Stimulated activated CD4-positive, alpha-beta T cell treated with anti-CD3 and anti-CD28 coated beads, Interleukin-15, amount 100 ng/mL, for 24 hours (primary cell): ENCODE measurements around the gene DRICH1.
A peak's percentile ranks its signal among the peaks of the same experiment; 100 is the strongest.
"Not testable (repeated sequence)": the region's sequence is repeated elsewhere in the genome, so short reads cannot be mapped to it uniquely, and the experiment has no call there.

Experiments used
- DNase-seq: peaks from one replicate; pipeline ENCODE4 v3.0.0-alpha.2; 2020

Gene DRICH1

DNA sequence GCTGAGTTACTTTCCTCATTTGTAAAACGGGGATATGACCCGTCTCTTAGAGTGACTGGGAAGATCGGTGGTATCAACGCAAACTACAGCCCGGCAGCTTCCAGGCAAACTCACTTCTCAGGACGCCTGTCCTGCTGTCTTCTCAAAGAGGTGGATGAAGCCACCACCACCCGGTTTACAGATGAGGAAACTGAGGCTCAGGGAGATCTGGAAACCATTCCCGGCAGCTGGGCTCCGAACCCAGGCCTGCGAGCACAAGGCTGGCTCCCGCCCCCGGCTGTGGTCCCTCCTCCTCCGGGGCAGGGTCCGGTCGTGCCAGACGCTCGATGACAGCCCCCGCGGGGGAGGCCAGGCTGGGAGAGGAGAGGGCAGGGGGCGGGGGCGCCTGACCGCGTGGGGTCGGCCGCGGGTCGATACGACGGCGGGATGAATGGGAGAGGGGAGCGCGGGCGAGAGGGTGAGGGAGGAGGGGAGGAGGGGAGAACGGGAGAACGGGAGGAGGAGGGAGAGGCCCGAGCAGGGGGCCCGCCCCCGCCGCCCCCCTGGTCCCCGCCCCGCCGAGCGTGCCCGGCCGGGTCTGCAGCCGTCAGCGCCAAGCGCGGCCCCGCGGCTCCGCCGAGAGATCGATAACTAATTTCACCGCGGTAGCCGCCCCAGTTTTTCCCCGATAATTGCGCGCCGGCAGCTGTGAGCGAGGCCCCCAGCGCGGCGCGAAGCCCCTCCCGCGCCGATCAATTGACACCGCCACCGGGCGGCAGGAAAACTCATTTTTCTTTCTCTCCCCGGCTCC lies 66.0 kb downstream of the DRICH1 start:
- DNase-seq, result peak; percentile 16

DNA sequence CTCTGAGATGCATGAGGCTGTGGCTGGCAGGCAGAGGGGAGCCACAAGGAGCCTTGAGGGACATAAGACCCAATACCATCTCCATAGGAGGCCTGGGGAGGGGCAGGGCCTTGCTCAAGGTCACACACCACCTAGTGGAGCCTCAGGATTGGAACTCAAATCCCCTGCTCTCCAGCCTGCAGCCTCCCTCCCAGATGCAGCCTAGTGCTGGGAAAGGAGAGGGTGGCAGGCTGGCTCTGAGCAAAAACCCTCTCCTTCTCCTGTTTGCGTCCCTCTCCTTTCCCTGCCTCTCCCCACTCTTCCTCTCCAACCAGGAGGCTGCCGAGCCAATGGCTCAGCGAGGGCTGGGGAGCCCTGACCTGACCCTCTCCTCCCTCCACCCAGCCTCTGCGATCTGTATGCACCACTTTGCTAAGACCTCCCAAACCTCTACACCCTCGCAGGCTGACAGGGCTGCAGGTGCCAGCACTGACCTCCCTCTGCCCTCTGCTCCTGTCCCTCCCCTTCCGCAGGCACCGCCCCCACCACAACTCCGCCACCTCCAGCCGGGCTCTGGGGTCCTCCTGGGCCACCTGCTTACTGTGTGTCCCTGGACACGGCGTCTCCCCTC lies 66.7 kb downstream of the DRICH1 start:
- DNase-seq, result peak; percentile 23

DNA sequence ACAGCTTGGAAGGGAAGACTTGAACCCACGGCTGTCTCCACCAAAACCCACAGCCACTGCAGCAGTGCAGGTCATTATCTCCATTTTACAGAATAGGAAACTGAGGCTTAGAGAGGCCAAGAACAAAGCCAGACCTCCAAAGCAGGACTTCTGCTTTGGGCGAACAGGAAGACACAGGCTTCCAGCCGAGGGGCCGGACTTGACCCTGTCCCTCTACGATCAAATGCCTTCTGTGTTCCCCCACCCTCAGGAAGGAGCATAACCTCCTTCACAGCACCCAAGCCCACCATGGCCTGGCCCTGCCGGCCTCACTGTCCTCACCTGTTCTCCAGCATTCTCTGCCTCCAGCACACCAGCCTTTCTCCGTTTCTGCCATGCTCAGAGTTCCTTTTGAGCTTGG lies 67.8 kb downstream of the DRICH1 start:
- no peak for DNase-seq

DNA sequence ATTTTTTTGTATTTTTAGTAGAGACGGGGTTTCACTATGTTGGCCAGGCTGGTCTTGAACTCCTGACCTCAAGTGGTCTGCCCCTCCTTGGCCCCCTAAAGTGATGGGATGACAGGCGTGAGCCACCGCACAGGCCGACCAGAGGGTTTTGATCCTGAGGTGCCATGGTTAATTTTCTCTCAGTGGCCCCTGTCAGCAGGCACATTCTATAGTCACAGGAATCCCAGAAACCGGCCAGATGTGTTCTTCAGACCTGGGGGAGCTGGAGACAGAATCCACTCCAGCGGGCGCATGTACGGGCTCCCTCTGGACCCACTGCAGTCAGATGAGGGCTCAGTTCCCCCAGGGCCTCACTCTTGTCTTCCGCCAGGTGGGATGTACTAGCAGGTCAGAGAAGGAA lies 69.0 kb downstream of the DRICH1 start:
- no peak for DNase-seq

DNA sequence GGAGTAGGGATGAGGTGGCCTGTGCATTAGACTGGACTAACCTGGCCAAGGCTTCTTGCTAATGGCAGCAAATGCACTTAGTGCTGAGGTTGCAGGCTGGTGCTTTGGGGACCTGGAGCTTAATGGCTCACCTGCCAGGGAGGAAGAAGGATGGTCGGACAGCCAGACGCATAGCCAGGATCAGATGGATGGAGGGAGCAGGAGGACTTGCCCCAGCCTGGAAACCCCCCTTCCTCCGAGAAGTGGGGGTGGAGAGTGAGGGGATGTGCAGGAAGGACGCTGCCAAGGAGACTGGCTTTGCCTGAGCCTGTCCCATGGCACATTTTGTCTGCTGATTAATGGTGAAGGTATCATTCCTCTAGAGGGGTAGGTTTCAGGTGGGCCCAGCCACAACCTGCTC lies 69.9 kb downstream of the DRICH1 start:
- no peak for DNase-seq

DNA sequence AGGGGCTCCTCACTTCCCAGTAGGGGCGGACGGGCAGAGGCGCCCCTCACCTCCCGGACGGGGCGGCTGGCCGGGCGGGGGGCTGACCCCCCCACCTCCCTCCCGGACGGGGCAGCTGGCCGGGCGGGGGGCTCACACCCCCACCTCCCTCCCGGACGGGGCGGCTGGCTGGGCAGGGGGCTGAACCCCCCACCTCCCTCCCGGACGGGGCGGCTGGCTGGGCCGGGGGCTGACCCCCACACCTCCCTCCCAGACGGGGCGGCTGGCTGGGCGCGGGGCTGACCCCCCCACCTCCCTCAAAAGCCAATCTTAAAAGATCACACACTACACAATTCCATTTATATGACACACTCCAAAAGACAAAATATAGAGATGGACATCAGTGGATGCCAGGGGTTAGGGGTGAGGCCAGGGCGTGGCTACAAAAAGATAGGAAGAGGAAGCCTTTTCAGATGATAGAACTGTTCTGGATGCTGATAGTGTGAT lies 71.1 kb downstream of the DRICH1 start:
- DNase-seq, result not testable (repeated sequence)

DNA sequence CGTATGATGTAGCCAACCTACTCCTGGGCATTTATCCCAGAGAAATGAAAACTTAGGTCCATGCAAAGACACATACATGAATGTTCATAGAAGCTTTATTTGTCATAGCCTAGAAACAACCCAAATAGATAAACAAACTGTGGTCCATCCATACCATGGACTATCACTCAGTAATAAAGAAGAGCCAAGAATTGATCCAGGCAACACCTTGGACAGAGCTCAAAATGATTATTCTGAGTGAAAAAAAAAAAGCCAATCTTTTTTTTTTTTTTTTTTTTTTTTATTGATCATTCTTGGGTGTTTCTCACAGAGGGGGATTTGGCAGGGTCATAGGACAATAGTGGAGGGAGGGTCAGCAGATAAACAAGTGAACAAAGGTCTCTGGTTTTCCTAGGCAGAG lies 71.9 kb downstream of the DRICH1 start:
- not testable (repeated sequence) for DNase-seq
